ENCODE measurements around the gene NMNAT2.
A peak's percentile ranks its signal among the peaks of the same experiment; 100 is the strongest.

DNA sequence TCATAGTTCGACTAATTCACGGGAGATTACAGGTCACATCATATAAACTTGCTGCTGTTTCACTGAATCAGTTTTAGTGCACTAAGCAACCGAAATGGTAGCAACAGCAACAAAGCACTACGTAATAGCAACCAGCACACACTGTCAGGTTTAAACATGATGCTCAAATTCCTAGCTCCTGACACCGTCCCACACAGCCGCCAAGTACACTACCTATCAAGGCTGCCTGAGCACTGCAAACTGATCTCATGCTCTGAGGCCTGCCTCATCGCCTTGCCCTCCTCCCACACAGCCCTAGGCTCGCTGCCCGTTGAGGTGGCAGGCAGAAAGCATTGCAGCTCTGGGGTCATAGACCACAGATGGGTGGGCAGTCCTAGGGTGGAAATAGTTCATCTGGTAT is 219.7 kb downstream of the NMNAT2 start:
- TF ChIP-seq CTCF (IDR thresholded peaks at IDR 0.05) (no peak), POLR2AphosphoS5 (IDR thresholded peaks at IDR 0.05) (peak; percentile 94 to 98)
